Esophagus squamous epithelium (tissue), 5 donors: ENCODE results near the gene NRG4. TPM values are rescaled to one million over a fixed set of nuclear protein-coding genes. Genes with fewer than 3 reads are reported as not detected.
"Not testable (repeated sequence)": the region's sequence is repeated elsewhere in the genome, so short reads cannot be mapped to it uniquely, and the experiment has no call there.

Experiments used
- DNase-seq: peaks from one replicate; lab custom pipeline; 2025; lab: John Stamatoyannopoulos, UW
- H3K27ac ChIP-seq, 4 donors: fragments of 200-600 bp; sonication (generic); one replicate each; pipeline ENCODE4 v1.5.1; 2016 to 2019; ENCODE audit warnings: mild to moderate bottlenecking in 1 of 4
- H3K27me3 ChIP-seq, 4 donors: fragments of 200-600 bp; sonication (generic); 1 replicate in 3 of 4; 2 replicates in 1 of 4; pipeline versions ENCODE4 v1.5.1 to v1.6.0; 2017 to 2021; ENCODE audit warnings: antibody characterized with exemption in 1 of 4
- H3K36me3 ChIP-seq, 3 donors: fragments of 200-600 bp; sonication (generic); one replicate each; pipeline ENCODE4 v1.5.1; 2016 to 2019
- H3K4me1 ChIP-seq, 3 donors: fragments of 200-600 bp; sonication (generic); one replicate each; pipeline ENCODE4 v1.5.1; 2017 to 2019
- H3K4me3 ChIP-seq, 4 donors: fragments of 200-600 bp; sonication (generic); 1 replicate in 3 of 4; 2 replicates in 1 of 4; pipeline ENCODE4 v1.5.1; 2016 to 2019; ENCODE audit warnings: mild to moderate bottlenecking in 2 of 4, moderate library complexity in 1 of 4
- H3K9me3 ChIP-seq, 3 donors: fragments of 200-600 bp; sonication (generic); one replicate each; pipeline ENCODE4 v1.5.1; 2016 to 2019
- POLR2A ChIP-seq, 4 donors: fragments of 450-650 bp; IDR thresholded peaks; one replicate each; pipeline ENCODE4 v1.6.1; 2017; ENCODE audit warnings: antibody characterized with exemption in 4 of 4, mild to moderate bottlenecking in 4 of 4, moderate library complexity in 3 of 4
- WGBS, 2 donors: methylation state at CpG; one replicate each; pipeline ENCODE4 v1.1.5; 2018; 5-methylcytosine and 5-hydroxymethylcytosine counted together
- intact Hi-C: fragments of 100-400 bp; cut with DNase I; formaldehyde crosslinking; loops from one replicate; pipeline ENCODE4 v1.15.0; 2022
- total RNA-seq, 4 donors: library from RNA; depleted of rRNA; stranded (reverse); fragments of >200 nt; gene quantifications; one replicate each; pipeline ENCODE4 v1.1.0, GENCODE V29; 2016
- TF ChIP-seq, protein P1 (sequence below), 6 experiments: fragments of 450-650 bp in 4 of 6; fragments of 200-600 bp in 2 of 6; sonication (generic) in 2 of 6; IDR thresholded peaks; one replicate each; pipeline ENCODE4 v1.5.1; 2016 to 2019; ENCODE audit warnings: antibody characterized with exemption in 6 of 6, mild to moderate bottlenecking in 4 of 6, moderate library complexity in 4 of 6
- donor health status: DM: yes; HTN: yes; CAD: no.

The NRG4 gene
- total RNA-seq, 4 donors from 2014 or later: 0.83 to 2.8 (median 1.4) TPM

DNA sequence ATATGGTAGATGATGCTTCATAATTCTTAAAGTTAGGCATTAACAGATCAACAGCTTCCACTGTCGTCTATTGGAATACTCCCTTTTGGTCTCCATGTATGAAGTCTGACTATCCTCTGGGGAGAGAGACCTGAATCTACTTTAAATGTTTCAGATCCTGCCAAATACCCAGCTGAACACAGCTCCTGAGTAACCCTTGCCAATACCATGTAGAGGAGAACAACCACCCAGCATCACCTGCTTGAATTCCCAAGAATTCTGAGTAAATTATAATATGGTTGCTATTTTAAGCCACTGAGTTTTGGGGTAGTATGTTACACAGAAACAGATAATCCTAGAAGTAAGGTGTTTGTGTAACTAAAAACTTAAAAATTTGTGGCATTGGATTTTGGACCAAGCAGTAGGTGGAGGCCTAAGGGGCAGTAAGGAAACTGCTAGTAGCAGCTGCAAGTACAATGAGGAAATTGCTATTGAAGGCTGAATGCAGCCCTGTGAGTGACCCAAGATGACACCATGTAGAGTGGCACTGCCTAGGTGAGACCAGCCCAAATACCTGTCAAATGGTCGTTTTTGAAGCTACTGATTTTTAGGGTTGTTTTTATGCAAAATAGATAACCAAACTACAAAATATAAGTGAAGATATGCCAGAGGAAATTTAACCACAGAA, 30.9 kb downstream of the NRG4 start:
- 53 to 61% methylated on average over 2 of the region's 2 CpGs for WGBS, 2 donors
- no peak for DNase-seq
- H3K27me3 ChIP-seq: peaks cover 0 to 25% (median 0%) of the 10 kb centered on the region in 4 donors
- H3K4me3 ChIP-seq: no peak overlapping the region
- H3K9me3 ChIP-seq: no peaks in the 10 kb centered on the region
- H3K27ac ChIP-seq: no peak overlapping the region
- H3K36me3 ChIP-seq: no peaks in the 10 kb centered on the region
- TF ChIP-seq POLR2A (IDR thresholded peaks at IDR 0.05): no peak
- TF ChIP-seq, protein P1, sequence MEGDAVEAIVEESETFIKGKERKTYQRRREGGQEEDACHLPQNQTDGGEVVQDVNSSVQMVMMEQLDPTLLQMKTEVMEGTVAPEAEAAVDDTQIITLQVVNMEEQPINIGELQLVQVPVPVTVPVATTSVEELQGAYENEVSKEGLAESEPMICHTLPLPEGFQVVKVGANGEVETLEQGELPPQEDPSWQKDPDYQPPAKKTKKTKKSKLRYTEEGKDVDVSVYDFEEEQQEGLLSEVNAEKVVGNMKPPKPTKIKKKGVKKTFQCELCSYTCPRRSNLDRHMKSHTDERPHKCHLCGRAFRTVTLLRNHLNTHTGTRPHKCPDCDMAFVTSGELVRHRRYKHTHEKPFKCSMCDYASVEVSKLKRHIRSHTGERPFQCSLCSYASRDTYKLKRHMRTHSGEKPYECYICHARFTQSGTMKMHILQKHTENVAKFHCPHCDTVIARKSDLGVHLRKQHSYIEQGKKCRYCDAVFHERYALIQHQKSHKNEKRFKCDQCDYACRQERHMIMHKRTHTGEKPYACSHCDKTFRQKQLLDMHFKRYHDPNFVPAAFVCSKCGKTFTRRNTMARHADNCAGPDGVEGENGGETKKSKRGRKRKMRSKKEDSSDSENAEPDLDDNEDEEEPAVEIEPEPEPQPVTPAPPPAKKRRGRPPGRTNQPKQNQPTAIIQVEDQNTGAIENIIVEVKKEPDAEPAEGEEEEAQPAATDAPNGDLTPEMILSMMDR (IDR thresholded peaks at IDR 0.05): no peak
- intact Hi-C loops: no loop called here
- H3K4me1 ChIP-seq: no peaks in the 10 kb centered on the region

DNA sequence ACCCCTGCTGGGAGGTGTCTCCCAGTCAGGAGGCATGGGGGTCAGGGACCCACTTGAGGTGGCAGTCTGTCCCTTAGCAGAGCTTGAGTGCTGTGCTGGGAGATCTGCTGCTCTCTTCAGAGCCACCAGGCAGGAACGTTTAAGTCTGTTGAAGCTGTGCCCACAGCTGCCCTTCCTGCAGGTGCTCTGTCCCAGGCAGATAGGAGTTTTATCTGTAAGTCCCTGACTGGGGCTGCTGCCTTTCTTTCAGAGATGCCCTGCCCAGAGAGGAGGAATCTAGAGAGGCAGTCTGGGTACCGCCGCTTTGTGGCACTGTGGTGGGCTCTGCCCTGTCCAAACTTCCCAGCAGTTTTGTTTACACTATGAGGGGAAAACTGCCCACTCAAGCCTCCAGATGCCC, 35.5 kb downstream of the NRG4 start:
- 71 to 80% methylated on average over 1 of the region's 3 CpGs for WGBS, 2 donors
- H3K4me1 ChIP-seq, H3K36me3 ChIP-seq, H3K27ac ChIP-seq, H3K9me3 ChIP-seq, DNase-seq, intact Hi-C loops, H3K4me3 ChIP-seq: not testable (repeated sequence)
- peaks cover 0 to 27% (median 0%) of the 10 kb centered on the region in 4 donors for H3K27me3 ChIP-seq

DNA sequence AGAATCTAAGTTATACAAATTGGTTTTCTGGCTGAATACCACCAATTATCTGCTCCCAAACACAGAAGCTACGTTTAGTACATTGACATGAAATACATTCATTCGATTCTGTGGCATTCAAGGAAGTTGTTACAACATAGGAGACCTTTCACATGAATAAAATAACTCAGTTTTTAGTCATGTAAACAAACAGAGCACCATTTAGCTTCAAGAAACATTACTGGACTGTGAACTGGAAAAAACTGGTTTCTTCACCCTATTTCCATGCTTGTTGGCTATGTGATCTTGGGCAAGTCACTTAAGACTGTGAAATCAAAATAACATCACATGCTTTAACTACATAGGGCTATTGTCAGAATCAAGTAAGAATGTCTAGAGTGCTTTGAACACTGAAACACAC, 46.2 kb downstream of the NRG4 start:
- DNase-seq: no peak
- H3K9me3 ChIP-seq: no peaks in the 10 kb centered on the region
- no peak overlapping the region for H3K4me3 ChIP-seq
- TF ChIP-seq POLR2A (IDR thresholded peaks at IDR 0.05): no peak
- TF ChIP-seq, protein P1 (IDR thresholded peaks at IDR 0.05): no peak
- H3K36me3 ChIP-seq: no peaks in the 10 kb centered on the region
- no peaks in the 10 kb centered on the region for H3K4me1 ChIP-seq
- H3K27me3 ChIP-seq: no peaks in the 10 kb centered on the region
- no peak overlapping the region for H3K27ac ChIP-seq
- 29 to 31% methylated on average over 2 of the region's 2 CpGs for WGBS, 2 donors
- intact Hi-C loops: no loop called here

DNA sequence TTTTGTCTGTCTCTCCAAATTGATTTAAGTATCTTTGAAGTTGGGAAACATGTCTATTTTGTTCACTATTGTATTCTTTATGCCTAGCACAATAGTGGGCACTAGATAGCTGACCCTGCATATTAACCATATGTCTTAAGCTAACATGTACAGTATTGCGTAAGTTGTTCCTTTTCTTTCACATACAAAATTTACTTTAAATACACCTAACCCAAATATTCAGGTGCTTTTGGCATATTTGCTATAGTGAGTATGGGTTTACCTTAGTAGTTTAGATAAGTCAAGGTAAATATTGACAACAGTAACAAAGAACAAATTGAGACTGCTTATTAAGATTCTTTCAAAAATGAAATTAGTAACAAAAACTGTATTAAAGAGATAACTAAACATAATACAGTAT, 50.9 kb downstream of the NRG4 start:
- no peak for TF ChIP-seq POLR2A (IDR thresholded peaks at IDR 0.05)
- TF ChIP-seq, protein P1 (IDR thresholded peaks at IDR 0.05): no peak
- no peaks in the 10 kb centered on the region for H3K4me1 ChIP-seq
- no peaks in the 10 kb centered on the region for H3K36me3 ChIP-seq
- no peak for DNase-seq
- 94 to 96% methylated on average over 1 of the region's 1 CpG for WGBS, 2 donors
- no peaks in the 10 kb centered on the region for H3K9me3 ChIP-seq
- H3K27ac ChIP-seq: no peak overlapping the region
- H3K4me3 ChIP-seq: no peak overlapping the region
- H3K27me3 ChIP-seq: peaks cover 0 to 6% (median 2%) of the 10 kb centered on the region in 4 donors
- intact Hi-C loops: no loop called here

DNA sequence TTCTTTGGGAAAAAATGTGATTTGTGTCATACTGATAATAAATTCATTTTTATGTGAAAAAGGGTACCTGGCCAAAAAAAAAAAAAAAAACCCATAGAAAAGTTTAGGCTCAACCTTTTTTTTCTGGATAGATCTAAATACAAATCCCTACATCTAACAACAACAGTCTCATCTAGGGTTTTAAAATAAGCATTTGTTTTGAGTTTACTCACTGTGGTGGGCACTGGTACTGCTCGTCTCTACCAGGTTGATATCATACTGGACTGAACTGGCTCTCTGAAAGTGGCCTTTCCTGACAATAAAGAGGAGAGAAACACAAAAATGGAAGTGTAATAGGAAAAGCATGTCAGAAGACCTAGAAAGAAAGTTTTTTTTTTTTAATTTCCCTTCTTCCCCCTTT, 56.5 kb downstream of the NRG4 start:
- intact Hi-C loops: no loop called here
- no peak for TF ChIP-seq POLR2A (IDR thresholded peaks at IDR 0.05)
- TF ChIP-seq, protein P1 (IDR thresholded peaks at IDR 0.05): peak in 1 of 6 experiments; percentile 5
- Histone ChIP-seq H3K27me3 (peaks cover 0 to 20% (median 2%) of the 10 kb centered on the region in 4 donors), H3K27ac (no peak overlapping the region), H3K36me3 (no peaks in the 10 kb centered on the region), H3K9me3 (no peaks in the 10 kb centered on the region), H3K4me3 (no peak overlapping the region), H3K4me1 (no peaks in the 10 kb centered on the region)
- WGBS, 2 donors: 59 to 94% methylated on average over 1 of the region's 1 CpG
- no peak for DNase-seq
